ENCODE data around the gene APC. TPM values are rescaled to one million over a fixed set of nuclear protein-coding genes. Genes with fewer than 3 reads are reported as not detected.

The APC gene
- total and polyA plus RNA-seq, 2 of the 13 experiments (the other 11 are each of a cell fraction or from before 2014, with no cell fraction given), result 6.1 to 19.0 TPM

DNA sequence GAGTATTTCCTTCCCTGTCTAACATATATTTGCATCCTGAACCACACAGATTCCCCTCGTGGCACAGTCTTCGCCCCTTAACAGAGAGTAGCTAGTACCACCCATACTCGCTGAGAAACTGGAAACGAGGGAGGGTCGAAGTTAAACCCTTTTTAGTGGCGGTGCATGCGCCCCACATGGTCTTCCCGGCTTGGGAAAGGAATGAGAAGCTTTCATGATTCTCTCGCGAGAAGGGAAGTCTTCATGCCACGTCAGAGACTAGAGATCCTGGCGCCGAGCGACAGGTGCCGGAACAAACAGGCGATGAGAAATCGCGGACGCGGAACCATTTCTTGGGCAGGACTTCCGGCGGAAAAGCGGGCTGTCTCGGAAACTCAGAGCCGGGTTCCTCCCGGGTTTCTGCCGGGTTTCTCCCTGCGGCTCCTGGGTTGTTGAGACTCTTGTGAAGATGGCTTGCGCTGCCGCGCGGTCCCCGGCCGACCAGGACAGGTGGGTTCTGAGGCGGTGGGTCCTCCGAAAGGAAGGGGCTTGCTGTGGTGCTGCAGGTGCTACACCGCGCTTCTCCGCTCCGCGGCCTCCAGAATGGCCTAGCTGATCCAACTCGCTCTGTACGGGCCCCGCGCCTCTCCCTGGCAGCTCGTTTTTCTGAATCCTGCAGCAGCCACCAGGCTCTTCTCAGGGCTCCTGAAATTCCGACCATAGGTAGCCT lies 123.4 kb downstream of the APC start, which contains the start of gene SRP19 (continued):
- TF ChIP-seq NFE2L1 (CRISPR knock-in tag; IDR thresholded peaks at IDR 0.05; ENCODE audit: borderline replicate concordance) (no peak; the same call in 1 of the 2 replicates), ZNF619 (CRISPR knock-in tag; IDR thresholded peaks at IDR 0.05) (no peak), ZSCAN29 (CRISPR knock-in tag; conservative IDR thresholded peaks at IDR 0.05) (peak; percentile 82; the same call in 1 of the 2 replicates), ZNF678 (CRISPR knock-in tag; IDR thresholded peaks at IDR 0.05) (no peak), ZNF263 (CRISPR knock-in tag; IDR thresholded peaks at IDR 0.05) (peak; percentile 74), ELF1 (CRISPR knock-in tag; IDR thresholded peaks at IDR 0.05) (peak; percentile 89), RFX1 (IDR thresholded peaks at IDR 0.05) (no peak), MIER3 (CRISPR knock-in tag; IDR thresholded peaks at IDR 0.05; ENCODE audit: borderline replicate concordance) (peak; percentile 83; the same call in 1 of the 2 replicates), GMEB1 (CRISPR knock-in tag; IDR thresholded peaks at IDR 0.05; ENCODE audit: borderline replicate concordance) (peak; percentile 72; the same call in 1 of the 2 replicates), ZKSCAN1 (IDR thresholded peaks at IDR 0.05; ENCODE audit: low read length) (no peak), ZC3H4 (CRISPR knock-in tag; IDR thresholded peaks at IDR 0.05; ENCODE audit: borderline replicate concordance) (peak; percentile 76; the same call in 1 of the 2 replicates), REXO4 (CRISPR knock-in tag; IDR thresholded peaks at IDR 0.05; ENCODE audit: borderline replicate concordance) (peak; percentile 91; the same call in 1 of the 2 replicates), PAX8 (CRISPR knock-in tag; IDR thresholded peaks at IDR 0.05; ENCODE audit: borderline replicate concordance) (no peak), ZNF850 (CRISPR knock-in tag; conservative IDR thresholded peaks at IDR 0.05) (no peak)
- TF ChIP-seq, protein P1, sequence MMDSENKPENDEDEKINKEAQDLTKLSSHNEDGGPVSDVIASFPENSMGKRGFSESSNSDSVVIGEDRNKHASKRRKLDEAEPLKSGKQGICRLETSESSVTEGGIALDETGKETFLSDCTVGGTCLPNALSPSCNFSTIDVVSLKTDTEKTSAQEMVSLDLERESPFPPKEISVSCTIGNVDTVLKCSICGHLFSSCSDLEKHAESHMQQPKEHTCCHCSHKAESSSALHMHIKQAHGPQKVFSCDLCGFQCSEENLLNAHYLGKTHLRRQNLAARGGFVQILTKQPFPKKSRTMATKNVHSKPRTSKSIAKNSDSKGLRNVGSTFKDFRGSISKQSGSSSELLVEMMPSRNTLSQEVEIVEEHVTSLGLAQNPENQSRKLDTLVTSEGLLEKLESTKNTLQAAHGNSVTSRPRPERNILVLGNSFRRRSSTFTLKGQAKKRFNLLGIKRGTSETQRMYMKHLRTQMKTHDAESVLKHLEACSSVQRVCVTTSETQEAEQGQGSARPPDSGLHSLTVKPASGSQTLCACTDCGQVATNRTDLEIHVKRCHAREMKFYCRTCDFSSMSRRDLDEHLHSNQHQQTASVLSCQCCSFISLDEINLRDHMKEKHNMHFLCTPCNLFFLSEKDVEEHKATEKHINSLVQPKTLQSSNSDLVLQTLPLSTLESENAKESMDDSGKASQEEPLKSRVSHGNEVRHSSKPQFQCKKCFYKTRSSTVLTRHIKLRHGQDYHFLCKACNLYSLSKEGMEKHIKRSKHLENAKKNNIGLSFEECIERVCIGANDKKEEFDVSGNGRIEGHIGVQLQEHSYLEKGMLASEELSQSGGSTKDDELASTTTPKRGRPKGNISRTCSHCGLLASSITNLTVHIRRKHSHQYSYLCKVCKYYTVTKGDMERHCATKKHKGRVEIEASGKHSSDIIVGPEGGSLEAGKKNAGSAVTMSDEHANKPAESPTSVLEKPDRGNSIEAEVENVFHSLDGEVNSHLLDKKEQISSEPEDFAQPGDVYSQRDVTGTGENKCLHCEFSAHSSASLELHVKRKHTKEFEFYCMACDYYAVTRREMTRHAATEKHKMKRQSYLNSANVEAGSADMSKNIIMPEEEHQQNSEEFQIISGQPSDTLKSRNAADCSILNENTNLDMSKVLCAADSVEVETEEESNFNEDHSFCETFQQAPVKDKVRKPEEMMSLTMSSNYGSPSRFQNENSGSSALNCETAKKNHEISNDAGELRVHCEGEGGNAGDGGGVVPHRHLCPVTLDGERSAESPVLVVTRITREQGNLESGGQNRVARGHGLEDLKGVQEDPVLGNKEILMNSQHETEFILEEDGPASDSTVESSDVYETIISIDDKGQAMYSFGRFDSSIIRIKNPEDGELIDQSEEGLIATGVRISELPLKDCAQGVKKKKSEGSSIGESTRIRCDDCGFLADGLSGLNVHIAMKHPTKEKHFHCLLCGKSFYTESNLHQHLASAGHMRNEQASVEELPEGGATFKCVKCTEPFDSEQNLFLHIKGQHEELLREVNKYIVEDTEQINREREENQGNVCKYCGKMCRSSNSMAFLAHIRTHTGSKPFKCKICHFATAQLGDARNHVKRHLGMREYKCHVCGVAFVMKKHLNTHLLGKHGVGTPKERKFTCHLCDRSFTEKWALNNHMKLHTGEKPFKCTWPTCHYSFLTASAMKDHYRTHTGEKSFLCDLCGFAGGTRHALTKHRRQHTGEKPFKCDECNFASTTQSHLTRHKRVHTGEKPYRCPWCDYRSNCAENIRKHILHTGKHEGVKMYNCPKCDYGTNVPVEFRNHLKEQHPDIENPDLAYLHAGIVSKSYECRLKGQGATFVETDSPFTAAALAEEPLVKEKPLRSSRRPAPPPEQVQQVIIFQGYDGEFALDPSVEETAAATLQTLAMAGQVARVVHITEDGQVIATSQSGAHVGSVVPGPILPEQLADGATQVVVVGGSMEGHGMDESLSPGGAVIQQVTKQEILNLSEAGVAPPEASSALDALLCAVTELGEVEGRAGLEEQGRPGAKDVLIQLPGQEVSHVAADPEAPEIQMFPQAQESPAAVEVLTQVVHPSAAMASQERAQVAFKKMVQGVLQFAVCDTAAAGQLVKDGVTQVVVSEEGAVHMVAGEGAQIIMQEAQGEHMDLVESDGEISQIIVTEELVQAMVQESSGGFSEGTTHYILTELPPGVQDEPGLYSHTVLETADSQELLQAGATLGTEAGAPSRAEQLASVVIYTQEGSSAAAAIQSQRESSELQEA (CRISPR knock-in tag; IDR thresholded peaks at IDR 0.05; ENCODE audit: not compliant biosample characterization), result no peak
- TF ChIP-seq, protein P2, sequence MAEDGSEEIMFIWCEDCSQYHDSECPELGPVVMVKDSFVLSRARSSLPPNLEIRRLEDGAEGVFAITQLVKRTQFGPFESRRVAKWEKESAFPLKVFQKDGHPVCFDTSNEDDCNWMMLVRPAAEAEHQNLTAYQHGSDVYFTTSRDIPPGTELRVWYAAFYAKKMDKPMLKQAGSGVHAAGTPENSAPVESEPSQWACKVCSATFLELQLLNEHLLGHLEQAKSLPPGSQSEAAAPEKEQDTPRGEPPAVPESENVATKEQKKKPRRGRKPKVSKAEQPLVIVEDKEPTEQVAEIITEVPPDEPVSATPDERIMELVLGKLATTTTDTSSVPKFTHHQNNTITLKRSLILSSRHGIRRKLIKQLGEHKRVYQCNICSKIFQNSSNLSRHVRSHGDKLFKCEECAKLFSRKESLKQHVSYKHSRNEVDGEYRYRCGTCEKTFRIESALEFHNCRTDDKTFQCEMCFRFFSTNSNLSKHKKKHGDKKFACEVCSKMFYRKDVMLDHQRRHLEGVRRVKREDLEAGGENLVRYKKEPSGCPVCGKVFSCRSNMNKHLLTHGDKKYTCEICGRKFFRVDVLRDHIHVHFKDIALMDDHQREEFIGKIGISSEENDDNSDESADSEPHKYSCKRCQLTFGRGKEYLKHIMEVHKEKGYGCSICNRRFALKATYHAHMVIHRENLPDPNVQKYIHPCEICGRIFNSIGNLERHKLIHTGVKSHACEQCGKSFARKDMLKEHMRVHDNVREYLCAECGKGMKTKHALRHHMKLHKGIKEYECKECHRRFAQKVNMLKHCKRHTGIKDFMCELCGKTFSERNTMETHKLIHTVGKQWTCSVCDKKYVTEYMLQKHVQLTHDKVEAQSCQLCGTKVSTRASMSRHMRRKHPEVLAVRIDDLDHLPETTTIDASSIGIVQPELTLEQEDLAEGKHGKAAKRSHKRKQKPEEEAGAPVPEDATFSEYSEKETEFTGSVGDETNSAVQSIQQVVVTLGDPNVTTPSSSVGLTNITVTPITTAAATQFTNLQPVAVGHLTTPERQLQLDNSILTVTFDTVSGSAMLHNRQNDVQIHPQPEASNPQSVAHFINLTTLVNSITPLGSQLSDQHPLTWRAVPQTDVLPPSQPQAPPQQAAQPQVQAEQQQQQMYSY (CRISPR knock-in tag; IDR thresholded peaks at IDR 0.05), result 0 out of 2 replicates have a peak, but pooled peaks have one; percentile 49
